H1 (cell line): ENCODE results near the gene SSH2. TPM values are rescaled to one million over a fixed set of nuclear protein-coding genes. Genes with fewer than 3 reads are reported as not detected.
A peak's percentile ranks its signal among the peaks of the same experiment; 100 is the strongest.

Experiments used
- GABPA ChIP-seq: IDR thresholded peaks from 2 replicates; pipeline ENCODE4 v1.6.1; 2011; ENCODE audit warnings: mild to moderate bottlenecking, low read length, moderate library complexity, borderline replicate concordance; ENCODE audit not compliant: insufficient read depth
- TBP ChIP-seq: IDR thresholded peaks from 2 replicates; pipeline ENCODE4 v1.6.1; 2011; ENCODE audit warnings: low read depth, low read length, improper control_type of control experiment
- polyA plus RNA-seq, 7 experiments: library from polyadenylated mRNA; depleted of rRNA in 3 of 7; stranded (reverse) in 5 of 7; unstranded in 2 of 7; fragments of >200 nt in 5 of 7; fragments of 200-250 nt in 2 of 7; gene quantifications; 1 replicate in 5 of 7; 2 replicates in 1 of 7; 4 replicates in 1 of 7; pipeline versions ENCODE4 v1.2.1 to v1.2.3, GENCODE V29; 2011 to 2013; ENCODE audit warnings: missing spikeins in 2 of 7, mixed read lengths in 2 of 7
- total RNA-seq: library from RNA; stranded (reverse); fragmentation: NEBNext Ultra II Directional; extraction: Animal tissue kit (Norgen Biotek cat#: 25700); gene quantifications from 2 replicates; pipeline ENCODE4 v1.2.1, GENCODE V29; 2021
- TF ChIP-seq, protein P1 (sequence below): fragments of 300-600 bp; sonication (generic); IDR thresholded peaks from 2 replicates; pipeline ENCODE4 v1.7.1; 2012; ENCODE audit warnings: low read length, moderate library complexity, mild to moderate bottlenecking, inconsistent platforms; ENCODE audit not compliant: insufficient replicate concordance

SSH2 gene
- total and polyA plus RNA-seq, 2 of the 8 experiments (the other 6 are each of a cell fraction or from before 2014, with no cell fraction given) = 5.2 to 15.9 TPM

DNA sequence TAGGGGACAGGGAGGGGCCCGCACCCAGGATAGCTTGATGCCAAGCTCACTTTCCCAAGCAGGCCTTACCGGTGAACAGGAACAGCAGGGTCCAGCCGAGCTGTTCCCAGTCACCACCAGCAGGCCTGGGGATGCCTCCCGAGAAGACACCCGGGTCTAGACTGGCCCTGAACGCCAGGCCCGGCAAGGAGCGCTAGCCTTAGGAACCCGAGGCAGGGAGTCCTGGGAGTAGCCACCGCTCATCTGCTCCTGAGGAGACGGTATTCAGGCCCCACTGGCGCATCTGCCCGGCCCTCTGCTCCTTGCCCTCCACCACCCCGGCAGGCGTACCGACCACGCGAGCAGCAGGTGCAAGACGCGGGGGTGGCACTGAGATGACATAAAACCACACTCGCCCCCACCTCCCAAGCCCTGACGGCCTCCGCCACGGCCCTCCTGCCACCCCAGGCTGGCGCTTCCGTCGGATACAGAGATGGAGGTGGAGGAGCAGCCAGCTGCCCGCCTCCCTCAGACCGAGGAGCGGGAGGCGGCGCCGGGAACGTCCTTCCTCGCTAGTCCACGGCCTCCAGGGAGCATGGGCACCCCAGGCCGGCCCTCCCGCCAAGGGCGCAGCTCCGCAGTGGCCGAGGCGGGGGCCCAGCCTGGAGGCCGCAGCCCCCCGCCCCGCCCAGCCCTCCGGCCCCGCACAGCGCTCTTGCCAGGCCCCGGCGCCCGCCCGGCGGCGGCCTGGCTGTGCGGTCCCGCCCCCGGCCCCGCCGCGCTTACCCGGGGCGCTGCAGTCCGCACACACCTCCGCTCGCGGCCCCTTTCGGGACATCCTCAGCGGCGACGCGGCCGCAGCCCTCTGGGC is 341.2 kb downstream of the SSH2 start (continued):
- TF ChIP-seq, protein P1, sequence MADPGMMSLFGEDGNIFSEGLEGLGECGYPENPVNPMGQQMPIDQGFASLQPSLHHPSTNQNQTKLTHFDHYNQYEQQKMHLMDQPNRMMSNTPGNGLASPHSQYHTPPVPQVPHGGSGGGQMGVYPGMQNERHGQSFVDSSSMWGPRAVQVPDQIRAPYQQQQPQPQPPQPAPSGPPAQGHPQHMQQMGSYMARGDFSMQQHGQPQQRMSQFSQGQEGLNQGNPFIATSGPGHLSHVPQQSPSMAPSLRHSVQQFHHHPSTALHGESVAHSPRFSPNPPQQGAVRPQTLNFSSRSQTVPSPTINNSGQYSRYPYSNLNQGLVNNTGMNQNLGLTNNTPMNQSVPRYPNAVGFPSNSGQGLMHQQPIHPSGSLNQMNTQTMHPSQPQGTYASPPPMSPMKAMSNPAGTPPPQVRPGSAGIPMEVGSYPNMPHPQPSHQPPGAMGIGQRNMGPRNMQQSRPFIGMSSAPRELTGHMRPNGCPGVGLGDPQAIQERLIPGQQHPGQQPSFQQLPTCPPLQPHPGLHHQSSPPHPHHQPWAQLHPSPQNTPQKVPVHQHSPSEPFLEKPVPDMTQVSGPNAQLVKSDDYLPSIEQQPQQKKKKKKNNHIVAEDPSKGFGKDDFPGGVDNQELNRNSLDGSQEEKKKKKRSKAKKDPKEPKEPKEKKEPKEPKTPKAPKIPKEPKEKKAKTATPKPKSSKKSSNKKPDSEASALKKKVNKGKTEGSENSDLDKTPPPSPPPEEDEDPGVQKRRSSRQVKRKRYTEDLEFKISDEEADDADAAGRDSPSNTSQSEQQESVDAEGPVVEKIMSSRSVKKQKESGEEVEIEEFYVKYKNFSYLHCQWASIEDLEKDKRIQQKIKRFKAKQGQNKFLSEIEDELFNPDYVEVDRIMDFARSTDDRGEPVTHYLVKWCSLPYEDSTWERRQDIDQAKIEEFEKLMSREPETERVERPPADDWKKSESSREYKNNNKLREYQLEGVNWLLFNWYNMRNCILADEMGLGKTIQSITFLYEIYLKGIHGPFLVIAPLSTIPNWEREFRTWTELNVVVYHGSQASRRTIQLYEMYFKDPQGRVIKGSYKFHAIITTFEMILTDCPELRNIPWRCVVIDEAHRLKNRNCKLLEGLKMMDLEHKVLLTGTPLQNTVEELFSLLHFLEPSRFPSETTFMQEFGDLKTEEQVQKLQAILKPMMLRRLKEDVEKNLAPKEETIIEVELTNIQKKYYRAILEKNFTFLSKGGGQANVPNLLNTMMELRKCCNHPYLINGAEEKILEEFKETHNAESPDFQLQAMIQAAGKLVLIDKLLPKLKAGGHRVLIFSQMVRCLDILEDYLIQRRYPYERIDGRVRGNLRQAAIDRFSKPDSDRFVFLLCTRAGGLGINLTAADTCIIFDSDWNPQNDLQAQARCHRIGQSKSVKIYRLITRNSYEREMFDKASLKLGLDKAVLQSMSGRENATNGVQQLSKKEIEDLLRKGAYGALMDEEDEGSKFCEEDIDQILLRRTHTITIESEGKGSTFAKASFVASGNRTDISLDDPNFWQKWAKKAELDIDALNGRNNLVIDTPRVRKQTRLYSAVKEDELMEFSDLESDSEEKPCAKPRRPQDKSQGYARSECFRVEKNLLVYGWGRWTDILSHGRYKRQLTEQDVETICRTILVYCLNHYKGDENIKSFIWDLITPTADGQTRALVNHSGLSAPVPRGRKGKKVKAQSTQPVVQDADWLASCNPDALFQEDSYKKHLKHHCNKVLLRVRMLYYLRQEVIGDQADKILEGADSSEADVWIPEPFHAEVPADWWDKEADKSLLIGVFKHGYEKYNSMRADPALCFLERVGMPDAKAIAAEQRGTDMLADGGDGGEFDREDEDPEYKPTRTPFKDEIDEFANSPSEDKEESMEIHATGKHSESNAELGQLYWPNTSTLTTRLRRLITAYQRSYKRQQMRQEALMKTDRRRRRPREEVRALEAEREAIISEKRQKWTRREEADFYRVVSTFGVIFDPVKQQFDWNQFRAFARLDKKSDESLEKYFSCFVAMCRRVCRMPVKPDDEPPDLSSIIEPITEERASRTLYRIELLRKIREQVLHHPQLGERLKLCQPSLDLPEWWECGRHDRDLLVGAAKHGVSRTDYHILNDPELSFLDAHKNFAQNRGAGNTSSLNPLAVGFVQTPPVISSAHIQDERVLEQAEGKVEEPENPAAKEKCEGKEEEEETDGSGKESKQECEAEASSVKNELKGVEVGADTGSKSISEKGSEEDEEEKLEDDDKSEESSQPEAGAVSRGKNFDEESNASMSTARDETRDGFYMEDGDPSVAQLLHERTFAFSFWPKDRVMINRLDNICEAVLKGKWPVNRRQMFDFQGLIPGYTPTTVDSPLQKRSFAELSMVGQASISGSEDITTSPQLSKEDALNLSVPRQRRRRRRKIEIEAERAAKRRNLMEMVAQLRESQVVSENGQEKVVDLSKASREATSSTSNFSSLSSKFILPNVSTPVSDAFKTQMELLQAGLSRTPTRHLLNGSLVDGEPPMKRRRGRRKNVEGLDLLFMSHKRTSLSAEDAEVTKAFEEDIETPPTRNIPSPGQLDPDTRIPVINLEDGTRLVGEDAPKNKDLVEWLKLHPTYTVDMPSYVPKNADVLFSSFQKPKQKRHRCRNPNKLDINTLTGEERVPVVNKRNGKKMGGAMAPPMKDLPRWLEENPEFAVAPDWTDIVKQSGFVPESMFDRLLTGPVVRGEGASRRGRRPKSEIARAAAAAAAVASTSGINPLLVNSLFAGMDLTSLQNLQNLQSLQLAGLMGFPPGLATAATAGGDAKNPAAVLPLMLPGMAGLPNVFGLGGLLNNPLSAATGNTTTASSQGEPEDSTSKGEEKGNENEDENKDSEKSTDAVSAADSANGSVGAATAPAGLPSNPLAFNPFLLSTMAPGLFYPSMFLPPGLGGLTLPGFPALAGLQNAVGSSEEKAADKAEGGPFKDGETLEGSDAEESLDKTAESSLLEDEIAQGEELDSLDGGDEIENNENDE = no peak
- TF ChIP-seq TBP (0 out of 2 replicates have a peak, but pooled peaks have one; percentile 27), GABPA (no peak)
